PC-9 (cell line): Measurements from ENCODE around the gene GPATCH4. TPM values are rescaled to one million over a fixed set of nuclear protein-coding genes. Genes with fewer than 3 reads are reported as not detected.

Experiments
- BruUV-seq: library from RNA; stranded (reverse); fragments of 400-500 nt; replicated peaks from 2 replicates; lab custom pipeline; 2021; lab: Mats Ljungman, UMichigan
- CTCF ChIA-PET: fragments of 300-600 bp; sonication (Branson Sonifier 250); formaldehyde crosslinking; loops from one replicate; lab custom pipeline; 2022; ENCODE audit warnings: antibody characterized with exemption; lab: Charles Lee
- POLR2A ChIA-PET: fragments of 300-600 bp; sonication (Branson Sonifier 250); formaldehyde crosslinking; loops from one replicate; lab custom pipeline; 2022; ENCODE audit warnings: antibody characterized with exemption; ENCODE audit not compliant: unreplicated experiment; lab: Charles Lee
- DNase-seq, 2 experiments: peaks; one replicate each; pipeline versions ENCODE4 v3.0.0 to v3.0.0-alpha.2; 2015 to 2022; ENCODE audit warnings: mixed read lengths in 1 of 2
- H2AFZ ChIP-seq: fragments of 200-600 bp; sonication (generic); 2 replicates; pipeline ENCODE4 v1.8.1; 2017; ENCODE audit warnings: antibody characterized with exemption
- H3F3A ChIP-seq: fragments of 200-600 bp; sonication (generic); 2 replicates; pipeline ENCODE4 v1.8.1; 2017; ENCODE audit warnings: antibody characterized with exemption, mild to moderate bottlenecking, low read depth; ENCODE audit not compliant: insufficient read depth
- H3K27ac ChIP-seq: fragments of 200-600 bp; sonication (generic); 2 replicates; pipeline ENCODE4 v1.6.1; 2016; ENCODE audit warnings: mixed run types
- H3K27me3 ChIP-seq: fragments of 200-600 bp; sonication (generic); 2 replicates; pipeline ENCODE4 v1.6.1; 2016; ENCODE audit warnings: low read depth, mixed run types; ENCODE audit not compliant: insufficient read depth
- H3K36me3 ChIP-seq: fragments of 200-600 bp; sonication (generic); 2 replicates; pipeline ENCODE4 v1.6.1; 2016; ENCODE audit warnings: low read depth, mixed run types
- H3K4me1 ChIP-seq: fragments of 200-600 bp; sonication (generic); replicated peaks from 2 replicates; pipeline ENCODE4 v1.6.1; 2016; ENCODE audit warnings: mixed run types; ENCODE audit not compliant: insufficient read depth
- H3K4me2 ChIP-seq: fragments of 200-600 bp; sonication (generic); 2 replicates; pipeline ENCODE4 v1.6.1; 2017; ENCODE audit warnings: mixed run types
- H3K4me3 ChIP-seq: fragments of 200-600 bp; sonication (generic); 2 replicates; pipeline ENCODE4 v1.6.1; 2016; ENCODE audit warnings: mixed run types
- H3K79me2 ChIP-seq: fragments of 200-600 bp; sonication (generic); 2 replicates; pipeline ENCODE4 v1.6.1; 2017; ENCODE audit warnings: low read depth, mixed run types
- H3K9me2 ChIP-seq: fragments of 200-600 bp; sonication (generic); 2 replicates; pipeline ENCODE4 v1.8.1; 2017; ENCODE audit warnings: mild to moderate bottlenecking; ENCODE audit not compliant: insufficient read depth
- H3K9me3 ChIP-seq: fragments of 200-600 bp; sonication (generic); 2 replicates; pipeline ENCODE4 v1.8.1; 2016; ENCODE audit warnings: low read depth; ENCODE audit not compliant: insufficient read depth
- H4K20me1 ChIP-seq: fragments of 200-600 bp; sonication (generic); 2 replicates; pipeline ENCODE4 v1.8.1; 2017; ENCODE audit not compliant: insufficient read depth
- EZH2 ChIP-seq: fragments of 200-600 bp; sonication (generic); IDR thresholded peaks from 2 replicates; pipeline ENCODE4 v1.8.0; 2017; ENCODE audit warnings: antibody characterized with exemption, low read depth
- intact Hi-C: fragments of 100-400 bp; cut with micrococcal nuclease; formaldehyde crosslinking; loops from one replicate; pipeline ENCODE4 v1.10.0; 2022; ENCODE audit not compliant: unreplicated experiment
- total RNA-seq: library from RNA; stranded (reverse); gene quantifications from 2 replicates; pipeline ENCODE4 v1.2.3, GENCODE V29; 2021
- TF ChIP-seq, protein P1 (sequence below): fragments of 200-600 bp; sonication (generic); conservative IDR thresholded peaks from 2 replicates; pipeline ENCODE4 v1.6.1; 2017; ENCODE audit warnings: mixed run types, antibody characterized with exemption, mild to moderate bottlenecking, moderate library complexity

GPATCH4 gene
- total RNA-seq, 1 experiment from 2014 or later: 17.5 TPM

DNA sequence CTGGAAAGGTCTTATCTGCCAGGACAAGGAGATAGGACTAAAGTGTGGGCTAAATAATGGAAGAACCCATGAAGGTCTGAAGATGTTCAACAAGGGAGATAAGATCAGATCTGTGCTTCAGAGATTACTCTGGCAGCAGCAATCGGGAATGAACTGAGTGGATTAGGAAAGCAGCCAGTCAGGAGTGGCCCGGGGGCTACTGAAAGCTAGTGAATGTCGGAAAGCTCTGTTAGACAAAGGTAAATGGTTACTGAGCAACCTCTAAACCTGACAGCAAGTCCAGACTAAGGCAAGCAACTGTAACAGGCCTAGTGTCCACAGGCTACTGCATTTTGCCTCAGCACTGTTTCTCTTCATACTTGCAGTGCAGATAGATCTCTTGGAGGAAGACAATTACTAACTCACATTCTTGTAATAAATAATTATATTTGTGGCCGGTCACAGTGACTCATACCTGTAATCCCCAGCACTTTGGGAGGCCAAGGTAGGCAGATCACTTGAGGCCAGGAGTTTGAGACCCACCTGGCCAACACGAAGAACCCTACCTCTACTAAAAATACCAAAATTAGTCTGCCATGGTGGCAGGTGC, 41.4 kb downstream of the GPATCH4 start:
- H3K36me3 ChIP-seq: peaks cover 30% of the 10 kb centered on the region
- POLR2A ChIA-PET: no interaction called here
- CTCF ChIA-PET: no interaction called here

DNA sequence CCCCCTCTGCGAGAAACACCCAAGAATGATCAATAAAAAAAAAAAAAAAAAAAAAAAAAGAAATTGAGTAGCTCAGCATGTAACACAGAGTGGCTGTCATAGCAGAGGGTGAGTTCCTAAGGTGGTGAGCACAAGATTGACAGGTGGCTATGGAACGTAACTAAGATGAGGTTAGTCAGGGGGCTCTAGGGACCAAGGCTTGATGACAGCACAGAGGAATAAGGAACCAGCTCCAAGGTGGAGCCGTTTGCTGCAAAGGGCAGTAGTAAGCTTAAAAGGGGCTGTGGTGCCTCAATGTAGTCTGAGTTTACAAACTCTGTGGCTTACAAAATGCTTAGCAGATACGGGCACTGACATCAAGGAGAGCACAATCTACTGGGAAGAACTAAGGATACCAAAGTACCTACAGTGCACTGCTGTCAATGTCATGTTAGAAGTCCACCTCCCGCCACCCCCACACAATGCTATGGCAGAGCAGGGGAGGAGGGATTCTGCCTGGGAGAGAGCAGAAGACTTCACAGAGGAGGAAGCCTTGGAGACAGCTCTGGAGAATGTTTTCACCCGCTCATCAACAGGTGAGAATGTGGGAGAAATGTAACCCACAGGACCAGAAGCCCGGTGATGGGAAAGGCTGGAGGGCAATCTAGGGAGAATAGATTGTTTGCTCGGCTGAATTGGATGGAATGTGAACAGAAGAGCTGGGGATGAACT, 42.0 kb downstream of the GPATCH4 start:
- Histone ChIP-seq H3K4me1 (peaks cover under 1% of the 10 kb centered on the region), H3K27ac (no peak overlapping the region), H3K36me3 (peaks cover 30% of the 10 kb centered on the region), H3K9me2 (no peaks in the 10 kb centered on the region), H3K4me3 (no peak overlapping the region), H4K20me1 (no peaks in the 10 kb centered on the region), H3K27me3 (no peaks in the 10 kb centered on the region), H3K9me3 (no peaks in the 10 kb centered on the region), H3K79me2 (no peaks in the 10 kb centered on the region), H3F3A (peaks cover 6% of the 10 kb centered on the region; the same call in 1 of the 2 replicates), H3K4me2 (no peak overlapping the region), H2AFZ (no peak overlapping the region)
- POLR2A ChIA-PET: no interaction called here
- intact Hi-C loops: no loop called here
- TF ChIP-seq EZH2: no peak
- TF ChIP-seq, protein P1, sequence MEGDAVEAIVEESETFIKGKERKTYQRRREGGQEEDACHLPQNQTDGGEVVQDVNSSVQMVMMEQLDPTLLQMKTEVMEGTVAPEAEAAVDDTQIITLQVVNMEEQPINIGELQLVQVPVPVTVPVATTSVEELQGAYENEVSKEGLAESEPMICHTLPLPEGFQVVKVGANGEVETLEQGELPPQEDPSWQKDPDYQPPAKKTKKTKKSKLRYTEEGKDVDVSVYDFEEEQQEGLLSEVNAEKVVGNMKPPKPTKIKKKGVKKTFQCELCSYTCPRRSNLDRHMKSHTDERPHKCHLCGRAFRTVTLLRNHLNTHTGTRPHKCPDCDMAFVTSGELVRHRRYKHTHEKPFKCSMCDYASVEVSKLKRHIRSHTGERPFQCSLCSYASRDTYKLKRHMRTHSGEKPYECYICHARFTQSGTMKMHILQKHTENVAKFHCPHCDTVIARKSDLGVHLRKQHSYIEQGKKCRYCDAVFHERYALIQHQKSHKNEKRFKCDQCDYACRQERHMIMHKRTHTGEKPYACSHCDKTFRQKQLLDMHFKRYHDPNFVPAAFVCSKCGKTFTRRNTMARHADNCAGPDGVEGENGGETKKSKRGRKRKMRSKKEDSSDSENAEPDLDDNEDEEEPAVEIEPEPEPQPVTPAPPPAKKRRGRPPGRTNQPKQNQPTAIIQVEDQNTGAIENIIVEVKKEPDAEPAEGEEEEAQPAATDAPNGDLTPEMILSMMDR: no peak
- no TSS peak for BruUV-seq
- DNase-seq: no peak
- CTCF ChIA-PET: no interaction called here

More for the DNA sequence above, 41.4 kb downstream of the GPATCH4 start:
- no TSS peak for BruUV-seq
- Histone ChIP-seq H3F3A (no peaks in the 10 kb centered on the region), H3K9me3 (no peaks in the 10 kb centered on the region), H3K4me3 (no peak overlapping the region), H2AFZ (no peak overlapping the region), H3K27ac (no peak overlapping the region), H3K9me2 (no peaks in the 10 kb centered on the region), H3K4me1 (no peaks in the 10 kb centered on the region), H4K20me1 (no peaks in the 10 kb centered on the region), H3K79me2 (no peaks in the 10 kb centered on the region), H3K27me3 (no peaks in the 10 kb centered on the region), H3K4me2 (no peak overlapping the region)
- TF ChIP-seq, protein P1: no peak
- no peak for TF ChIP-seq EZH2
- intact Hi-C loops: no loop called here
- DNase-seq: no peak

DNA sequence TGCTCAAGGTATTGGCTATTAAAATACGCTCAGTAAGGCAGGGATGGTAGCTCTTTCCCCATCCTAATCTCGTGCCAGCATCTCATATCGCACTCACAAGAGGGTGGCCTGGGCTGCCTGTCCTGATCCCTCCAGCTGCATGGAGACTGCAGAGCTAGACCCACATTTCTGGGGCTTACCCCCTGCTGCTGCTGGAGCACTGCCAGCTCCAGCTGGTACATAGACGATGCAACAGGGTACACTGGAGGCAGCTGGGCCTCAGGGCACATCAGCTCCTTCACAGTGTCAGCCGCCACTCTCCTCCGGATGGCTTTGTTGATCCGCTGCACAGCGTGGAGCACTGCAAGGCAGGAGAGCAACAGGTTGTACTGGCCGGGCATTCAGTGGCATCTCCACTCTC, 44.9 kb downstream of the GPATCH4 start:
- Histone ChIP-seq H3K79me2 (no peaks in the 10 kb centered on the region), H3K9me2 (no peaks in the 10 kb centered on the region), H3K4me2 (no peak overlapping the region), H3K4me1 (peaks cover 29% of the 10 kb centered on the region), H3K27me3 (no peaks in the 10 kb centered on the region), H3K27ac (no peak overlapping the region), H3K9me3 (no peaks in the 10 kb centered on the region), H3F3A (peaks cover 32% of the 10 kb centered on the region), H3K4me3 (no peak overlapping the region), H3K36me3 (peaks cover 15% of the 10 kb centered on the region; the same call in 1 of the 2 replicates), H4K20me1 (no peaks in the 10 kb centered on the region), H2AFZ (no peak overlapping the region)
- intact Hi-C loops: no loop called here
- no TSS peak for BruUV-seq
- ChIA-PET POLR2A (no interaction called here), CTCF (no interaction called here)
- TF ChIP-seq, protein P1: no peak
- TF ChIP-seq EZH2: no peak
- no peak for DNase-seq
